Activated CD8-positive, alpha-beta T cell treated with anti-CD3 and anti-CD28 coated beads for 36 hours (primary cell): ENCODE measurements around the gene RNF7. TPM values are rescaled to one million over a fixed set of nuclear protein-coding genes. Genes with fewer than 3 reads are reported as not detected.
"Not testable (repeated sequence)": the region's sequence is repeated elsewhere in the genome, so short reads cannot be mapped to it uniquely, and the experiment has no call there.

ENCODE experiments used
- ATAC-seq: fragments of 200-7000 bp; cut with Tn5 transposase; one replicate; pipeline ENCODE4 v1.10.0; 2021; ENCODE audit warnings: mild to moderate bottlenecking, moderate library complexity
- CTCF ChIA-PET: fragments of 350-600 bp; sonication (Branson Sonifier 250); formaldehyde crosslinking; loops from one replicate; lab custom pipeline; 2021; ENCODE audit warnings: antibody characterized with exemption; lab: Charles Lee
- POLR2A ChIA-PET: fragments of 350-600 bp; sonication (Branson Sonifier 250); formaldehyde crosslinking; loops from one replicate; lab custom pipeline; 2021; ENCODE audit warnings: antibody characterized with exemption; lab: Charles Lee
- DNase-seq: peaks from one replicate; pipeline ENCODE4 v3.0.0-alpha.2; 2020
- H3K27ac Mint-ChIP-seq: one replicate; pipeline ENCODE4 v1.8.0; 2021; ENCODE audit warnings: mild to moderate bottlenecking, mixed read lengths
- H3K27me3 Mint-ChIP-seq: one replicate; pipeline ENCODE4 v1.8.0; 2021; ENCODE audit warnings: mixed read lengths
- H3K36me3 Mint-ChIP-seq: one replicate; pipeline ENCODE4 v1.8.0; 2021; ENCODE audit warnings: low read depth, mixed read lengths
- H3K4me1 Mint-ChIP-seq: one replicate; pipeline ENCODE4 v1.8.0; 2021; ENCODE audit warnings: low read depth, mixed read lengths
- H3K4me3 Mint-ChIP-seq: one replicate; pipeline ENCODE4 v1.8.0; 2021; ENCODE audit warnings: mild to moderate bottlenecking, moderate library complexity, mixed read lengths
- H3K9me3 Mint-ChIP-seq: one replicate; pipeline ENCODE4 v1.8.0; 2021; ENCODE audit warnings: mixed read lengths
- CTCF ChIP-seq: fragments of 200-600 bp; IDR thresholded peaks from one replicate; pipeline ENCODE4 v1.8.0; 2022; ENCODE audit warnings: antibody characterized with exemption, mild to moderate bottlenecking
- intact Hi-C: fragments of 100-400 bp; cut with micrococcal nuclease; formaldehyde crosslinking; loops from one replicate; pipeline ENCODE4 v1.10.0; 2022
- total RNA-seq, 2 experiments: library from RNA; stranded (reverse); gene quantifications; one replicate each; pipeline ENCODE4 v1.2.3, GENCODE V29; 2021

Gene RNF7
- total RNA-seq = 10 to 100 TPM; 56.1 to 57.9 TPM

- CTCF ChIA-PET = interaction anchor here (0.6 to 5.7 kb wide), 23 partner anchors 11 to 504 kb away, joined by 3 to 53 read pairs (median 5); partner anchors contain the start of gene ATP1B3
- TF ChIP-seq CTCF = peak; percentile 88
- no peaks in the 10 kb centered on the region for H3K27me3 Mint-ChIP-seq
- H3K4me1 Mint-ChIP-seq = peaks cover 33% of the 10 kb centered on the region
- peak within 1 kb of the TSS; percentile 98 for H3K27ac Mint-ChIP-seq
- no peaks in the 10 kb centered on the region for H3K9me3 Mint-ChIP-seq
- peaks cover 25% of the 10 kb centered on the region for H3K36me3 Mint-ChIP-seq
- DNase-seq (peak; percentile 97), ATAC-seq (peak; percentile 96)
- intact Hi-C loops = loop anchor here (1.0 to 2.0 kb wide), 2 partner anchors 137 to 175 kb away; no protein-coding TSS in a partner anchor
- H3K4me3 Mint-ChIP-seq = peak within 1 kb of the TSS; percentile 82
- POLR2A ChIA-PET = interaction anchor here (0.6 to 3.1 kb wide), 14 partner anchors 9 to 410 kb away, joined by 3 to 30 read pairs (median 4); partner anchors contain the start of gene ATP1B3
Observed at GRCh38 chr3:141738022-141738890, at the start of gene RNF7. RNF7 (plus strand) TSS chr3:141738298; CDS start chr3:141738342, 44 bp downstream.

DNA sequence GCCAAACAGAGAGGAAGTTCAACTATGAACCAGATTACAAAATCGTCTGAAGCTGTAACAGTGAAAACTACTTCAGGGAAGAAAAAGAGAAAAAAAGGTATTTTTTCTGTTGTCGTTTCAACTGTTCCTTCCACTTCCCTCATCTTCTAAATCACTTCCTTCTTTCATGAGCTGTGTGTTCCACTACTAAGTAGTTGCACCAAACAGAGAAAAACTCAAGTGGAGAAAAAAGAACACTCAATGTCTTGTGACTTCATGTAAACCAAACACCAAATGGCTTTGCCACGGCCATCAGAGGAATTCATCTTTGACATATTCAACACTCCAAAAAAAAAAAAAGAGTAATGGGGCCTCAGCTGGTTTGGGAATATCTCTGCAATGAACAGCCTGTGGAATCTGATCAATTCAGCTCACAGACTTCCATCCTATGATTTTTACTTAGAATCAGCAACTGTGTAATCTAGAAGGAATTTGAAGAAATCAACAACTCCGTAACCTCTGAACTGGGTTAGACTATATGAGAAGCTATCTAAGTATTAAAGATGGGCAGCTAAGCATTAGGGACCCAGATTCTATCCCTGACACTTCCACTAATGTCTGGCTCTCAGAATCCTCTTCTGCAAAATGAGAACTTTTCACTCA lies 47.5 kb upstream of the RNF7 start:
- Mint-ChIP-seq H3K36me3 (no peaks in the 10 kb centered on the region), H3K4me3 (no peak overlapping the region), H3K9me3 (no peaks in the 10 kb centered on the region), H3K4me1 (peaks cover 8% of the 10 kb centered on the region), H3K27me3 (no peaks in the 10 kb centered on the region), H3K27ac (no peak overlapping the region)
- DNase-seq (no peak), ATAC-seq (no peak)
- POLR2A ChIA-PET = interaction anchor here (0.7 kb wide), 2 partner anchors 107 to 160 kb away, joined by 3 read pairs; no protein-coding TSS in a partner anchor
- intact Hi-C loops = no loop called here
- no peak for TF ChIP-seq CTCF
- CTCF ChIA-PET = interaction anchor here (1.0 kb wide), 2 partner anchors 185 to 375 kb away, joined by 3 to 4 read pairs; no protein-coding TSS in a partner anchor

GRCh38 chr3:141691471-141691870 lies 46.6 kb upstream of the RNF7 start:
- POLR2A ChIA-PET, ATAC-seq, intact Hi-C loops, H3K9me3 Mint-ChIP-seq, H3K36me3 Mint-ChIP-seq, DNase-seq, H3K27me3 Mint-ChIP-seq, H3K4me3 Mint-ChIP-seq, H3K4me1 Mint-ChIP-seq, H3K27ac Mint-ChIP-seq: not testable (repeated sequence)
- CTCF ChIA-PET = interaction anchor here (1.0 kb wide), 1 partner anchor 184 kb away, joined by 3 read pairs; no protein-coding TSS in a partner anchor

DNA sequence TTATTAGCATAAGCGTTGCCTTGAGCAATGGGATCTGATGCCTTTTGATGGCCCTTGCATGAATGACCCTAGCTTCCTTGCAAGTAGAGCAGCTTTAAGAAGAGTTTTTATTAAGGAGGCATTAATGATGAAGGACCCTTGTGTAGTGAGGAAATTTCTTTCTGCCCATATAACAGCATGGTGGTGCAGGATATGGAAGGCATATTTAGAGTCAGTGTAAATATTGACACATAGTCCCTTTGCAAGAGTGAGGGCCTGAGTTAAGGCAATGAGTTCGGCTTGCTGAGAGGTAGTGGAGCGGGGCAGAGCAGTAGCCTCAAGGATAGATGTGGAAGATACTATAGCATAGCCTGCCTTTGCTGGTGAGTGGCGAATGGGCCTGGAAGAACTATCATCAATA lies 45.1 kb upstream of the RNF7 start:
- intact Hi-C loops, CTCF ChIA-PET, H3K9me3 Mint-ChIP-seq, POLR2A ChIA-PET, H3K27ac Mint-ChIP-seq, DNase-seq, H3K27me3 Mint-ChIP-seq, H3K36me3 Mint-ChIP-seq, ATAC-seq, H3K4me3 Mint-ChIP-seq, H3K4me1 Mint-ChIP-seq: not testable (repeated sequence)

DNA sequence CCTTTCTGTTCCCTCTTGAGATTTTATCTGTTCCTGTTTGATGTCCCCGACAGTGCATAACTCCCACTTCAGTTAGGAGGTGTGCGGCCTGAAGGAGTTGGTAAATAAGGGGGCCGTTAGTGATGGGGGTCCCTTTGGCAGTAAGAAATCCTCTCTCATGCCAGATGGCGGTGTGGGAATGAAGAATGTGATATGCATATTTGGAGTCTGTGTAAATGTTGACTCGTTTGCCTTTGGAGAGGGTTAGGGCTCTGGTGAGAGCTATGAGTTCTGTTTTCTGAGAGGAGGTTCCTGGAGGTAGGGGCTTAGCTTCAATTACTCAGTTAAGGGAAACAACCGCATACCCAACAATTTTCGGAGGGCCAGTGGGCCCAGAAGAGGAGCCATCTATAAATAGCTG lies 38.8 kb upstream of the RNF7 start:
- H3K9me3 Mint-ChIP-seq = no peaks in the 10 kb centered on the region
- TF ChIP-seq CTCF = no peak
- no peaks in the 10 kb centered on the region for H3K36me3 Mint-ChIP-seq
- no peak overlapping the region for H3K27ac Mint-ChIP-seq
- CTCF ChIA-PET = no interaction called here
- ATAC-seq (no peak), DNase-seq (no peak)
- no peak overlapping the region for H3K4me3 Mint-ChIP-seq
- H3K4me1 Mint-ChIP-seq = no peaks in the 10 kb centered on the region
- intact Hi-C loops = no loop called here
- no peaks in the 10 kb centered on the region for H3K27me3 Mint-ChIP-seq
- POLR2A ChIA-PET = no interaction called here
